Activated CD8-positive, alpha-beta T cell treated with anti-CD3 and anti-CD28 coated beads, Interleukin-2, amount 10 ng/mL, durations not matched to agents 7 days and 5 days (primary cell): Measurements from ENCODE around the gene EP400. TPM values are rescaled to one million over a fixed set of nuclear protein-coding genes. Genes with fewer than 3 reads are reported as not detected.
A peak's percentile ranks its signal among the peaks of the same experiment; 100 is the strongest.

Experiments used
- ATAC-seq: fragments of 150-1000 bp; cut with Tn5 transposase; one replicate; pipeline ENCODE4 v1.10.0; 2021; ENCODE audit warnings: moderate library complexity
- CTCF ChIA-PET: fragments of 350-600 bp; sonication (Branson Sonifier 250); formaldehyde crosslinking; loops from one replicate; lab custom pipeline; 2021; ENCODE audit warnings: antibody characterized with exemption; lab: Charles Lee
- POLR2A ChIA-PET: fragments of 350-600 bp; sonication (Branson Sonifier 250); formaldehyde crosslinking; loops from one replicate; lab custom pipeline; 2021; ENCODE audit warnings: antibody characterized with exemption; lab: Charles Lee
- DNase-seq: peaks from one replicate; pipeline ENCODE4 v3.0.0-alpha.2; 2020
- H3K27ac Mint-ChIP-seq: one replicate; pipeline ENCODE4 v1.8.0; 2021; ENCODE audit warnings: mild to moderate bottlenecking, mixed read lengths
- H3K27me3 Mint-ChIP-seq: one replicate; pipeline ENCODE4 v1.8.0; 2021; ENCODE audit warnings: low read depth, mixed read lengths
- H3K36me3 Mint-ChIP-seq: one replicate; pipeline ENCODE4 v1.8.0; 2021; ENCODE audit warnings: low read depth, mixed read lengths
- H3K4me1 Mint-ChIP-seq: one replicate; pipeline ENCODE4 v1.8.0; 2021; ENCODE audit warnings: low read depth, mixed read lengths
- H3K4me3 Mint-ChIP-seq: one replicate; pipeline ENCODE4 v1.8.0; 2021; ENCODE audit warnings: mild to moderate bottlenecking, mixed read lengths
- H3K9me3 Mint-ChIP-seq: one replicate; pipeline ENCODE4 v1.8.0; 2022; ENCODE audit warnings: mixed read lengths; ENCODE audit not compliant: insufficient read depth
- total RNA-seq, 2 experiments: library from RNA; stranded (reverse); gene quantifications; one replicate each; pipeline ENCODE4 v1.2.3, GENCODE V29; 2021

The EP400 gene
- total RNA-seq, 2 experiments from 2014 or later = 58.0 to 58.8 TPM

GRCh38 chr12:132009336-132009859, 59.7 kb downstream of the EP400 start:
- H3K36me3 Mint-ChIP-seq = peaks cover 43% of the 10 kb centered on the region
- ATAC-seq = no peak
- CTCF ChIA-PET = no interaction called here
- peaks cover 6% of the 10 kb centered on the region for H3K4me1 Mint-ChIP-seq
- no peak for DNase-seq
- no peaks in the 10 kb centered on the region for H3K9me3 Mint-ChIP-seq
- H3K4me3 Mint-ChIP-seq = no peak overlapping the region
- H3K27ac Mint-ChIP-seq = peak overlapping the region; percentile 64
- no peaks in the 10 kb centered on the region for H3K27me3 Mint-ChIP-seq
- POLR2A ChIA-PET = no interaction called here

DNA sequence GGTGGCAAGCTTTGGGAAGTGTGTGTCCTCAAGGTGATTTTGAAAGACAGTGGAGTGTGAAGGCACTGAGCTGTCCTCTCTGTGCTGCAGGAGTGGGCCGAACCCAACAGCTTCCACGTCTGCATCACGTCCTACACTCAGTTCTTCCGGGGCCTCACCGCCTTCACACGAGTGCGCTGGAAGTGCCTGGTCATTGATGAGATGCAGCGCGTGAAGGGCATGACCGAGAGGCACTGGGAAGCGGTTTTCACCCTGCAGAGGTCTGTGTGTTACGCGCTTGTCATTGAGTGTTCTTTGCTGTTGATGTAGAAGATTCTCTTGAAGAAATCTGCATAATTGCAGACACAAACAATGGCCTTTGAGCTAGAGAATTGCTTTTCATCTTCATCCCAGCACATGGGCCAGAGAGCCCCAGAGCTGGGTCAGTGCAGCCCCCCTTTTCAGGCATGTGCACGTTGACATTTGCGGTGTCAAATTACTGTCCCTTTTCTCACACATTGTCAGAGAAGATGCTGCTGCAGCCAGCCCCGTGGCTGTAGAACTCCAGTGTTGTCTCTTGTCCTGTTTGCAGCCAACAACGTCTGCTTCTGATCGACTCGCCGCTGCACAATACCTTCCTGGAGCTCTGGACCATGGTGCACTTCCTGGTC, 63.3 kb downstream of the EP400 start:
- H3K4me3 Mint-ChIP-seq = no peak overlapping the region
- POLR2A ChIA-PET = no interaction called here
- H3K27ac Mint-ChIP-seq = no peak overlapping the region
- no peaks in the 10 kb centered on the region for H3K27me3 Mint-ChIP-seq
- CTCF ChIA-PET = no interaction called here
- ATAC-seq (no peak), DNase-seq (no peak)
- no peaks in the 10 kb centered on the region for H3K4me1 Mint-ChIP-seq
- peaks cover 50% of the 10 kb centered on the region for H3K36me3 Mint-ChIP-seq
- no peaks in the 10 kb centered on the region for H3K9me3 Mint-ChIP-seq

- DNase-seq = no peak
- ChIA-PET POLR2A (no interaction called here), CTCF (no interaction called here)
- ATAC-seq = no peak
- no peaks in the 10 kb centered on the region for H3K9me3 Mint-ChIP-seq
- no peaks in the 10 kb centered on the region for H3K27me3 Mint-ChIP-seq
- no peak overlapping the region for H3K4me3 Mint-ChIP-seq
- peaks cover 52% of the 10 kb centered on the region for H3K36me3 Mint-ChIP-seq
- no peak overlapping the region for H3K27ac Mint-ChIP-seq
- H3K4me1 Mint-ChIP-seq = no peaks in the 10 kb centered on the region
These were observed 64.6 kb downstream of the EP400 start for GRCh38 chr12:132014092-132014914.

DNA sequence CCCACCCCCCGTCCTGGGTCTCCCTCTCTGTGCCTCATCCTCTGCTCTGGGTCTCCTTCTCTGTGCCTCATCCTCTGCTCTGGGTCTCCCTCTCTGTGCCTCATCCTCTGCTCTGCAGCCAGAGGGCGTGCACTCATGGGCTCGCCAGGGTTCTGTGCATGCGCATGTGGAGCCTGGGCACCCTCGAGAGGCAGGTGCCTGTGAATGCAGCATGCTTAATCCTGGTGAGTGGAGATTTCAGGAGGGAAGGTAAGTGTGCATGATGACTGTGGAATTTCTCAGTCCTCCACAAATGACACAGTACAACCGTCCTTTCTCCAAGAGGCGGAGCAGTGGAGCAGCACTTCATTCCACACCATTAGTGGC, 65.2 kb downstream of the EP400 start:
- Mint-ChIP-seq H3K9me3 (no peaks in the 10 kb centered on the region), H3K36me3 (peaks cover 52% of the 10 kb centered on the region), H3K27ac (no peak overlapping the region), H3K27me3 (no peaks in the 10 kb centered on the region), H3K4me3 (no peak overlapping the region), H3K4me1 (no peaks in the 10 kb centered on the region)
- CTCF ChIA-PET = no interaction called here
- DNase-seq (no peak), ATAC-seq (no peak)
- POLR2A ChIA-PET = no interaction called here

DNA sequence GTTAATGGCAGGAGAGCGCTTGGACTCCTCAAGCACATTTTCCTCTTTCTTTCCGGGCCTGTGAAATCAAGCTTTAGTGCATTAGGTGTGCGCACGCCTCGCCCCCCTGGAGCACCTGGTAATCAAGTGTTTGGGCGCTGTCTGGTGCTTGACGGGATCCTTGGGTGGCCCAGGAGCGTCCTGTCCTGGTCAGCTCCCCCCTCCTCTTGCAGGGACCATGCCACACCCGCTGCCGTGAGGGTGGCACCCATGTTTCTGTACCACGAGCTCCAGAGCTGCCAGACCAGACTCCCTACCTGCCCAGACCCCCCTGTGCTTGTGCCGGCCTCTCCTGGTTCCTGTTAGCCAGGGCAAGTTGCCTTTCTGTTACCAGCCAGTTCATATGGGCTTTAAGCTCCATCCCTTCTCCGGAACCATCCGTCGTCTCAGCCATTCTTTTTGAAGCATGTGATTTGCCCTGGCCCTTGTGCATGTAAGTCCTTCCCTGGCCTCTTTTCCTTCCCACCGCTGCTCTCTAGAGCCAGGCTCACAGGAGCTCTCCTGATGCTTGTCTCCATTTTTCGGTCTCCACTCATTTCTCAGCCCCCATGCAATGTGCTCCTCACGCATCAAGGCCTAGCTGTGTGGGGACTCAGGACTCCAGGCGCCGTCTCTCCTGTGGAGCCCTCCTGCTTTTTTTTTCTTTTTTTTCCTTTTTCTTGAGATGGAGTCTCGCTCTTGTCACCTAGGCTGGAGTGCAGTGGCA, 66.1 kb downstream of the EP400 start:
- Mint-ChIP-seq H3K27me3 (no peaks in the 10 kb centered on the region), H3K27ac (no peak overlapping the region), H3K4me1 (no peaks in the 10 kb centered on the region), H3K36me3 (peaks cover 55% of the 10 kb centered on the region), H3K4me3 (no peak overlapping the region), H3K9me3 (no peaks in the 10 kb centered on the region)
- ChIA-PET POLR2A (no interaction called here), CTCF (no interaction called here)
- ATAC-seq (no peak), DNase-seq (no peak)

DNA sequence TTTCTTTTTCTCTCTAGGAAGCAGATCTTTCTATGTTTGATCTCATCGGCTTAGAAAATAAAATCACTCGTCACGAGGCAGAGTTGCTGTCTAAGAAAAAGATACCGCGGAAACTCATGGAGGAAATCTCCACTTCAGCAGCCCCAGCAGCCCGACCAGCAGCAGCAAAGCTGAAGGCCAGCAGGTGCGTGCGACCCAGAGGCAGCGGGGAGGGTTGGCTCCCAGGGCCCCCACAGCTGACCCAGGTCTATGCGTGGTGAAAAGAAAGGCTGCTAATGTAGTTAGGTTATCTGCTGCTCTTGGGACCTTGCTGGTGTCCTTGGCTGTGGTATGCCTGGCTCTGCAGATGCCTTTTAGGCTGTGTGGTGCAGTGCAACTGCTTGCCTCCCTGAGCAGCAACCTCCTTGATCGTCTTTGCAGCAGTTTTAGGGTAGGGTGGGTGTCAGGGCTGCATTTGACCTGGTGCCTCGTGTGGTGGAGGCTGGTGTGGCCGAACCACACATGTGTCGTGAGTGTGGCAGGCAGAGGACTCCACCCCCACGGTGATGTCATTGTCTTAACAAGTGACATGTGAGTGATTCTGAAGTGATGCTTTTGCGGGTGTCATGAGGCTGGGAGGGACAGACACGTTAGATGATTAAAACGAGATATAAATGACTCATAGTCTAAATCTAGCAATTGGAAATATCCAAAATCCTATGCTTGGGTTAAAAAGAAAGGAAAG, 68.6 kb downstream of the EP400 start:
- Mint-ChIP-seq H3K4me3 (no peak overlapping the region), H3K36me3 (peaks cover 49% of the 10 kb centered on the region), H3K9me3 (no peaks in the 10 kb centered on the region), H3K4me1 (no peaks in the 10 kb centered on the region), H3K27me3 (no peaks in the 10 kb centered on the region), H3K27ac (peak overlapping the region; percentile 2)
- CTCF ChIA-PET = no interaction called here
- POLR2A ChIA-PET = no interaction called here
- ATAC-seq (no peak), DNase-seq (no peak)

DNA sequence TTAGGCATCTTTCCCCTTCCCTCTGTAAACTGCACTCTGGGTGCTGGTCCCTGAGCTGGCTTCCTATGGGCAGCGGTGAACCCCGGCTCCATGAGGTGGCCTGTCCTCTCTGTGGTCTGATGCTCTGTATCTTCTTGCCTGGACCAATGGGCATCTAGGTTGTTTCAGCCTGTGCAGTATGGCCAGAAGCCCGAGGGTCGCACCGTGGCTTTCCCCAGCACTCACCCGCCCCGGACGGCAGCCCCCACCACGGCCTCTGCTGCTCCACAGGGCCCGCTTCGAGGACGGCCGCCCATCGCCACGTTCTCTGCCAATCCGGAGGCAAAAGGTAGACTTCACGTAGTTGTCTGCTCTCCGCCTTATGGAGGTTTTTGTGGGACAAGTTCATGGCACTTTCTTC, 70.1 kb downstream of the EP400 start:
- Mint-ChIP-seq H3K27me3 (no peaks in the 10 kb centered on the region), H3K4me1 (no peaks in the 10 kb centered on the region), H3K36me3 (peaks cover 47% of the 10 kb centered on the region), H3K9me3 (no peaks in the 10 kb centered on the region), H3K4me3 (no peak overlapping the region), H3K27ac (no peak overlapping the region)
- ATAC-seq (no peak), DNase-seq (no peak)
- CTCF ChIA-PET = no interaction called here
- POLR2A ChIA-PET = no interaction called here

GRCh38 chr12:132020292-132020691, 70.5 kb downstream of the EP400 start:
- DNase-seq (no peak), ATAC-seq (no peak)
- Mint-ChIP-seq H3K36me3 (peaks cover 49% of the 10 kb centered on the region), H3K27me3 (no peaks in the 10 kb centered on the region), H3K4me1 (no peaks in the 10 kb centered on the region), H3K9me3 (no peaks in the 10 kb centered on the region), H3K4me3 (no peak overlapping the region), H3K27ac (no peak overlapping the region)
- ChIA-PET POLR2A (no interaction called here), CTCF (no interaction called here)

GRCh38 chr12:132021031-132021871, 71.5 kb downstream of the EP400 start:
- Mint-ChIP-seq H3K4me1 (no peaks in the 10 kb centered on the region), H3K4me3 (no peak overlapping the region), H3K9me3 (no peaks in the 10 kb centered on the region), H3K27ac (no peak overlapping the region), H3K36me3 (peaks cover 53% of the 10 kb centered on the region), H3K27me3 (no peaks in the 10 kb centered on the region)
- DNase-seq = no peak
- POLR2A ChIA-PET = no interaction called here
- CTCF ChIA-PET = no interaction called here
- no peak for ATAC-seq

GRCh38 chr12:132021965-132022364, 72.2 kb downstream of the EP400 start:
- H3K9me3 Mint-ChIP-seq = no peaks in the 10 kb centered on the region
- no peaks in the 10 kb centered on the region for H3K4me1 Mint-ChIP-seq

GRCh38 chr12:132023658-132024057, 73.9 kb downstream of the EP400 start:
- Mint-ChIP-seq H3K36me3 (peaks cover 47% of the 10 kb centered on the region), H3K27ac (no peak overlapping the region), H3K27me3 (no peaks in the 10 kb centered on the region), H3K4me3 (no peak overlapping the region), H3K9me3 (no peaks in the 10 kb centered on the region), H3K4me1 (no peaks in the 10 kb centered on the region)
- ATAC-seq (no peak), DNase-seq (no peak)
- ChIA-PET POLR2A (no interaction called here), CTCF (no interaction called here)

More at GRCh38 chr12:132021965-132022364, 72.2 kb downstream of the EP400 start:
- ChIA-PET CTCF (no interaction called here), POLR2A (no interaction called here)
- H3K27ac Mint-ChIP-seq = no peak overlapping the region
- no peak for ATAC-seq
- H3K36me3 Mint-ChIP-seq = peaks cover 53% of the 10 kb centered on the region
- H3K4me3 Mint-ChIP-seq = no peak overlapping the region
- DNase-seq = no peak
- no peaks in the 10 kb centered on the region for H3K27me3 Mint-ChIP-seq
